ENCODE data around the gene BMP8B.

- TF ChIP-seq, protein P1, sequence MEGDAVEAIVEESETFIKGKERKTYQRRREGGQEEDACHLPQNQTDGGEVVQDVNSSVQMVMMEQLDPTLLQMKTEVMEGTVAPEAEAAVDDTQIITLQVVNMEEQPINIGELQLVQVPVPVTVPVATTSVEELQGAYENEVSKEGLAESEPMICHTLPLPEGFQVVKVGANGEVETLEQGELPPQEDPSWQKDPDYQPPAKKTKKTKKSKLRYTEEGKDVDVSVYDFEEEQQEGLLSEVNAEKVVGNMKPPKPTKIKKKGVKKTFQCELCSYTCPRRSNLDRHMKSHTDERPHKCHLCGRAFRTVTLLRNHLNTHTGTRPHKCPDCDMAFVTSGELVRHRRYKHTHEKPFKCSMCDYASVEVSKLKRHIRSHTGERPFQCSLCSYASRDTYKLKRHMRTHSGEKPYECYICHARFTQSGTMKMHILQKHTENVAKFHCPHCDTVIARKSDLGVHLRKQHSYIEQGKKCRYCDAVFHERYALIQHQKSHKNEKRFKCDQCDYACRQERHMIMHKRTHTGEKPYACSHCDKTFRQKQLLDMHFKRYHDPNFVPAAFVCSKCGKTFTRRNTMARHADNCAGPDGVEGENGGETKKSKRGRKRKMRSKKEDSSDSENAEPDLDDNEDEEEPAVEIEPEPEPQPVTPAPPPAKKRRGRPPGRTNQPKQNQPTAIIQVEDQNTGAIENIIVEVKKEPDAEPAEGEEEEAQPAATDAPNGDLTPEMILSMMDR (IDR thresholded peaks at IDR 0.05) = no peak
- TF ChIP-seq POLR2A (IDR thresholded peaks at IDR 0.05; ENCODE audit: low read depth) (no peak), EP300 (IDR thresholded peaks at IDR 0.05) (no peak), POLR2AphosphoS5 (IDR thresholded peaks at IDR 0.05) (no peak)
These were observed 43.5 kb downstream of the BMP8B start for GRCh38 chr1:39745016-39745670.
